ENCODE data around the gene DOCK4. TPM values are rescaled to one million over a fixed set of nuclear protein-coding genes. Genes with fewer than 3 reads are reported as not detected.

DOCK4 gene
- total RNA-seq, 4 donors from 2014 or later = 6.4 to 20.5 (median 9.7) TPM

GRCh38 chr7:111886233-111886632, 320.0 kb downstream of the DOCK4 start:
- H3K36me3 ChIP-seq = no peaks in the 10 kb centered on the region
- H3K27me3 ChIP-seq = no peaks in the 10 kb centered on the region
- 36% methylated on average over 2 of the region's 2 CpGs for WGBS
- H3K4me3 ChIP-seq = no peak overlapping the region
- no peaks in the 10 kb centered on the region for H3K9me3 ChIP-seq
- DNase-seq (ENCODE audit: low spot score in 2 of 2) = no peak
- no peak overlapping the region for H3K27ac ChIP-seq
- H3K4me1 ChIP-seq = no peaks in the 10 kb centered on the region
- no peak for TF ChIP-seq POLR2AphosphoS5 (IDR thresholded peaks at IDR 0.05)
- no peak for TF ChIP-seq CTCF (IDR thresholded peaks at IDR 0.05)
- no peak for TF ChIP-seq EP300 (IDR thresholded peaks at IDR 0.05)
- TF ChIP-seq POLR2A (IDR thresholded peaks at IDR 0.05) = no peak

- peaks cover 5% of the 10 kb centered on the region for H3K9me3 ChIP-seq
- DNase-seq (ENCODE audit: low spot score in 2 of 2) = no peak
- H3K36me3 ChIP-seq = no peaks in the 10 kb centered on the region
- no peaks in the 10 kb centered on the region for H3K4me1 ChIP-seq
- no peak for TF ChIP-seq POLR2A (IDR thresholded peaks at IDR 0.05)
- TF ChIP-seq POLR2AphosphoS5 (IDR thresholded peaks at IDR 0.05) = no peak
- no peak for TF ChIP-seq EP300 (IDR thresholded peaks at IDR 0.05)
- TF ChIP-seq CTCF (IDR thresholded peaks at IDR 0.05) = no peak
- H3K27ac ChIP-seq = no peak overlapping the region
- H3K27me3 ChIP-seq = no peaks in the 10 kb centered on the region
- H3K4me3 ChIP-seq = no peak overlapping the region
Observed at GRCh38 chr7:111883241-111883640, 323.0 kb downstream of the DOCK4 start.

- Histone ChIP-seq H3K27ac (no peak overlapping the region), H3K27me3 (no peaks in the 10 kb centered on the region), H3K4me3 (no peak overlapping the region), H3K4me1 (no peaks in the 10 kb centered on the region), H3K9me3 (peaks cover 5% of the 10 kb centered on the region), H3K36me3 (no peaks in the 10 kb centered on the region)
- TF ChIP-seq POLR2AphosphoS5 (IDR thresholded peaks at IDR 0.05) = no peak
- no peak for TF ChIP-seq CTCF (IDR thresholded peaks at IDR 0.05)
- TF ChIP-seq POLR2A (IDR thresholded peaks at IDR 0.05) = no peak
- no peak for TF ChIP-seq EP300 (IDR thresholded peaks at IDR 0.05)
- DNase-seq (ENCODE audit: low spot score in 2 of 2) = no peak
Observed at GRCh38 chr7:111878785-111879184, 327.4 kb downstream of the DOCK4 start.

GRCh38 chr7:111877931-111878330, 328.3 kb downstream of the DOCK4 start:
- no peak for TF ChIP-seq CTCF (IDR thresholded peaks at IDR 0.05)
- TF ChIP-seq EP300 (IDR thresholded peaks at IDR 0.05) = no peak
- TF ChIP-seq POLR2A (IDR thresholded peaks at IDR 0.05) = no peak
- no peak for TF ChIP-seq POLR2AphosphoS5 (IDR thresholded peaks at IDR 0.05)
- Histone ChIP-seq H3K4me1 (peaks cover 2% of the 10 kb centered on the region), H3K36me3 (no peaks in the 10 kb centered on the region), H3K9me3 (peaks cover 5% of the 10 kb centered on the region), H3K27ac (no peak overlapping the region), H3K4me3 (no peak overlapping the region), H3K27me3 (no peaks in the 10 kb centered on the region)
- DNase-seq (ENCODE audit: low spot score in 2 of 2) = no peak
- WGBS = 89% methylated on average over 4 of the region's 4 CpGs

GRCh38 chr7:111873963-111874690, 332.1 kb downstream of the DOCK4 start:
- Histone ChIP-seq H3K27ac (no peak overlapping the region), H3K27me3 (no peaks in the 10 kb centered on the region), H3K4me1 (peaks cover 3% of the 10 kb centered on the region), H3K9me3 (no peaks in the 10 kb centered on the region), H3K4me3 (no peak overlapping the region), H3K36me3 (no peaks in the 10 kb centered on the region)
- WGBS = 49% methylated on average over 2 of the region's 2 CpGs
- TF ChIP-seq EP300 (IDR thresholded peaks at IDR 0.05) (no peak), CTCF (IDR thresholded peaks at IDR 0.05) (no peak), POLR2A (IDR thresholded peaks at IDR 0.05) (no peak), POLR2AphosphoS5 (IDR thresholded peaks at IDR 0.05) (no peak)
- no peak for DNase-seq (ENCODE audit: low spot score in 2 of 2)
